DMS 273 (cell line): Measurements from ENCODE around the gene HMOX1.
A peak's percentile ranks its signal among the peaks of the same experiment; 100 is the strongest.

Experiments used
- DNase-seq: peaks from one replicate; lab custom pipeline; 2025; ENCODE audit not compliant: unreplicated experiment; lab: John Stamatoyannopoulos, UW

The HMOX1 gene

DNA sequence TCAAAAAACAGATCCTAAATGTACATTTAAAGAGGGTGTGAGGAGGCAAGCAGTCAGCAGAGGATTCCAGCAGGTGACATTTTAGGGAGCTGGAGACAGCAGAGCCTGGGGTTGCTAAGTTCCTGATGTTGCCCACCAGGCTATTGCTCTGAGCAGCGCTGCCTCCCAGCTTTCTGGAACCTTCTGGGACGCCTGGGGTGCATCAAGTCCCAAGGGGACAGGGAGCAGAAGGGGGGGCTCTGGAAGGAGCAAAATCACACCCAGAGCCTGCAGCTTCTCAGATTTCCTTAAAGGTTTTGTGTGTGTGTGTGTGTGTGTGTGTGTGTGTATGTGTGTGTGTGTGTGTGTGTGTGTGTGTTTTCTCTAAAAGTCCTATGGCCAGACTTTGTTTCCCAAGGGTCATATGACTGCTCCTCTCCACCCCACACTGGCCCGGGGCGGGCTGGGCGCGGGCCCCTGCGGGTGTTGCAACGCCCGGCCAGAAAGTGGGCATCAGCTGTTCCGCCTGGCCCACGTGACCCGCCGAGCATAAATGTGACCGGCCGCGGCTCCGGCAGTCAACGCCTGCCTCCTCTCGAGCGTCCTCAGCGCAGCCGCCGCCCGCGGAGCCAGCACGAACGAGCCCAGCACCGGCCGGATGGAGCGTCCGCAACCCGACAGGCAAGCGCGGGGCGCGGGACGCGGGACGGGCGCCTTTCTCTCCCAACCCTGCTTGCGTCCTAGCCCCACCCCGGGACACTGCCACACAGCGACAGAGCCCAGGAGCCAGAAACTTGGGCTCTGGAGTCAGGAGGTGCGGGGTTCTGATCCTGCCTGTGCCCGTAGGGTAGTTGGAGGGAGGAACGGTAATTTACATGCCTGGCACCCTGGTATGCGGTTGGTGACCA is at the start of gene HMOX1:
TSS of gene HMOX1 (plus strand) at position 560 of the 887 bp plus-strand sequence. CDS start at position 638, 78 bp downstream.
- DNase-seq, result peak; percentile 82

GRCh38 chr22:35332278-35332677 is 48.6 kb upstream of the HMOX1 start:
- no peak for DNase-seq

- no peak for DNase-seq
Measured at GRCh38 chr22:35333220-35333619, 47.7 kb upstream of the HMOX1 start.

GRCh38 chr22:35334004-35334403 is 46.9 kb upstream of the HMOX1 start:
- peak; percentile 13 for DNase-seq

GRCh38 chr22:35335468-35335867 is 45.4 kb upstream of the HMOX1 start:
- DNase-seq, result no peak

DNA sequence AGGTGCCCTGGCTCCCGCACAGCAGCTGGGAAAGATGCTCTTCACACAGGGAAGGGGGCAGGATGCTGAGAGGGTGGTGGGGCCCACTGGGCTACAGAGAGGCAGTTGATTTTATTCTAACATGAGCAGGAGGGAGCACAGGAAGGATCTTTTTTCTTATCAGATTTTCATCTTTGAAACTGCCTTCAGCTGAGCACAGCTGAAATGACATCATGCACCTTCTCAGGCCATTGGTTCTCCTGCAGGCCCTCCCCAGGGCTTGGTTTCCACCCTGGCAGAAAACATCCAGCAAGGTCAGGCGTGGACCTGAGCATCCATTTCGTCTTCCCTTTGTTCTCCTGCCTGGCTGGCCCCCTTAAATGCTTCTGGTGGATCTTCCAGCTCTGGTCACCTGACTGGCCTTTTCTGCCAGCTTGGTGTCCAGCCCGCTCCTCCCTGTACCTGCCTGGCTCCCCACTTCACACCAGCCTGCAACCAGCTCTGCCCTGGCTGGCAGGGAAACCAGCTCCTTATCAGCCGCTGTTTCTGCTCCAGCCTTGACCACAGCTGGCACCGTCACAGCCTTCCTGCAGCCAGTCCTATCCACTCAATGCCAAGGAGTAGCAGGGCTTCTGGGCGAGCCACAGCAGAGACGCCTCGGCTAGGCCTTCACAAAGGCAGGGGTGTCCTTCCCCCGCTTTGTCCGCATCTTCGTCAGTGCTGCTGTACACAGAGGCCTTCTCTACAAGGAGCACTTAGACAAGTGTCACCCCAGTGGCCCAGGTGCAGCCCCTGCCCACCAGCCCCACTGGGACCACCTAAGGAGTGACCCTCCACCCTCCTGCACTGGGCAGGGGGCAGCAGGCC is 44.7 kb upstream of the HMOX1 start:
- no peak for DNase-seq

DNA sequence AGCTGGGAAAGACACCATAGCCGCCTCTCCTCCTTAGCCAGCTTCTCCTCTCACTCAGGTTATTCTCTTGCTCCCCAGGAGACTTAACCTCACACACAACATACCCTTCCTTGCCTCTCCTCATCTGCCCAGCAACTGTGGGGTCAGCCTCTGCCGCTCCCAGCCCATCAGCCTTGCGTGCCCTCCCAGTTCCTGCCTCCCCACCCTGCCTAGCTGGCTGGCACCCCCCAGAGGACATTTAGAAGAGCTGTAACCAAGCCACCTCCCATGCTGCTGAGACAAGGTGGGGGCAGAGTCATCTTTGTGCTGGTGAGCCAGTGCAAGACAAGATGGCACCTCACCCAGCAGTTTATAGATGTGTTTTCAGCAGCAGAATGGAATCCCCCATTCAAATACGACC is 43.0 kb upstream of the HMOX1 start:
- peak; percentile 39 for DNase-seq

GRCh38 chr22:35341090-35341874 is 39.6 kb upstream of the HMOX1 start:
- DNase-seq, result no peak

DNA sequence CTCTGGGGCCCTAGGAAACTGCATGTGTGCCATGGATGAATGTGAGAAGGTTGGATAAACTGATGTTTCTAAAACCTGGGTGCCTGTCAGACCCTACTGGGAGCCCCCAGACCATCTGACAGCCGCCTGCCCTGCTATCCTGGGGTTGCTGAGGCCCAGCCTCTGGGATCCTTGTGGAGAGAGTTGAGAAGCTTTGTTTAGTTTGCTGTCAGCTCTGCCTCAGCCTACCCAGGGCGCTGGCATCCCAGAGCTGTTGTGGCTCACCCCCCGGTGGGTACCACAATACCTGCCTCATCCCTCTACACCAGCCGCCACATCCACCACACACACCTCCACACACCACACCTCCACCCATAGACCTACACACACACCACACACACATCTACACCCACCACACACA is 38.5 kb upstream of the HMOX1 start:
- DNase-seq, result no peak

DNA sequence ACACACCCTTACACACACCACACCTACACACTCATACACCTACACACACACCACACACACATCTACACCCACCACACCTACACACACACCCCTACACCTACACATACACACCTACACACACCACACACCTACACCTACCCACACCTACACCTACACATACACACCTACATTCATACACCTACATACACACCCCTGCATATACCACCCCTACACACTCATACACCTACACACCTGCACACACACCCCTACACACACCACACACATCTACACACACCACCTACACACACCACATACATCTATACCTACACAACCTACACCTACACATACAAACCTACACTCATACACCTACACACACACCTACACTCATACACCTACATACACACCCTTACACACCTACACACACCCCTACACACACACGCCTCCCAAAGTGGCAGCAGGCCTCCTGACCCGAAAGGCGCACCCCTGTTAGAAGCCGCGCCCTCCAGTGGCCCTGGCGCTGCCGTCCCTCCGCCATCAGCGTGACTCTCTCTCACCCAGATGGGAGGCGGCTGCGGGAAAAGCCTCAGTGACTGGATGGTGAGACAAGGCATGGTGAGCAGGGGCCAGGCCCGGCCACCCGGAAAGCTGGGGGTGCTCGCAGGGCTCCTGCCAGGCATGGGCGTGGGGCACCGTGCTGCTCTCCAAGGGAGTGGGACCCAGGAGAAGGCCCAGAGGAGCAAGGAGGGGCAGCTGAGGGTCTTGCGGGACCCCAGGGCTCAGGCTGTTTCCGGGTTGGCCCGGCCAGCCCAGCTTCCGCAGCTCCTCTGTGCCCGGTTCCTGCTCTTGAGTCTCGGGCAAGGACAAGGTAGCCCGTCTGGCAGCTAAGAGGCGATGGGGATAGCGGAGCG is 37.0 kb upstream of the HMOX1 start:
- DNase-seq, result no peak

- no peak for DNase-seq
Measured at GRCh38 chr22:35344956-35345690, 35.8 kb upstream of the HMOX1 start.

DNA sequence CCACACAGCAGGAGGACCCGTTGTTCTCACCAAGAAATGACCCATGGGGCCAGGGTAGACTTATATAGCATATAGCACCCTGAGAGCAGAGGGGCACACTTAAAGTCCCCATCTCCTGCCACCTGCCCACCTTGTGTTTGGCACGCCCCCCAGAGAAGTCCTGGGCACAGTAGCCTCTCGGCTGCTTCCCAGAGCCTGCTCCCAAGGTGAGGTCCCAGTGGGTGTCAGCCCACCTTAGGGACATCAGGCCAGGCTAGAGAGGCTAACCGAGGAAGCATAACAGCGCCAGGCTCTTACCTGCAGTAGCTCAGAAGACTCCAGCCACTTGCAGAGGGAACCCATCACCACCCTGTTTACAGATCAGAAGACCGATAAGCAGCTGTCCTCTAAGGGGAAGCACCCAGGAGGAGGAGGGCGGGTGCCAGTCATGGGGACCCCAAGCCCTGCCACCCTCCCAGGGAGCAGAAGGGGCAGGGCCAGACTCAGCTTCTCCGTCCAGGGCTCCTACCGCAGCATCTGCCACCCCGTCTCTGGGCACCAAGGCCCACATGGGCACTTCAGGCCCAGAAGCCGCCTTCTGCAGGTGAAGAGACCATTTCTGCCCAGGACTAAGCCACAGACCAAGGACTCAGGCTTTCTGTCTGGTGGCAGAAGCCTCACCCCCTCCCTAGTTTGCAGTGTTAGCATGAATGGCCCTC is 34.9 kb upstream of the HMOX1 start:
- peak; percentile 12 for DNase-seq

- DNase-seq, result no peak
Measured at GRCh38 chr22:35346596-35347220, 34.2 kb upstream of the HMOX1 start.

GRCh38 chr22:35347462-35347861 is 33.4 kb upstream of the HMOX1 start:
- no peak for DNase-seq

- no peak for DNase-seq
Measured at GRCh38 chr22:35348026-35348590, 32.8 kb upstream of the HMOX1 start.

DNA sequence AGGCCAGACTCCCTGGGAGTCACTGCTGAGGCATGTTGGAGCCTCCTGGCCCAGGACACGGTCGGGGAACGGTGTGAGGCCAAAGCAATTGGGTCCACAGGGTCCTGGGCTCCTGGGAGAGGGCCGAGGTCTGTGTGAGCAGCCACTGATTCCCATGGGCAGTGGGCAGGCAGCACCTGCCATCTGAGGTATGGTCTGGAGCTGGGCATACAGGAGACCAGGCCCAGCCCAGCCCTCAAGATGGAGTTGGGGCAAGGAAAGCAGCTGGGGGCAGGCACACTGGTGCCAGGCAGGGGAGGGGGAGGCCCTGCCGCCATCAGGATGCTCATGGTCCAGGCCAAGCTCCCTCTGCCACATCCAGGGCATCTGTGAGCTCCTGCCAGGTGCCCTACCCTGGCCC is 32.2 kb upstream of the HMOX1 start:
- no peak for DNase-seq

DNA sequence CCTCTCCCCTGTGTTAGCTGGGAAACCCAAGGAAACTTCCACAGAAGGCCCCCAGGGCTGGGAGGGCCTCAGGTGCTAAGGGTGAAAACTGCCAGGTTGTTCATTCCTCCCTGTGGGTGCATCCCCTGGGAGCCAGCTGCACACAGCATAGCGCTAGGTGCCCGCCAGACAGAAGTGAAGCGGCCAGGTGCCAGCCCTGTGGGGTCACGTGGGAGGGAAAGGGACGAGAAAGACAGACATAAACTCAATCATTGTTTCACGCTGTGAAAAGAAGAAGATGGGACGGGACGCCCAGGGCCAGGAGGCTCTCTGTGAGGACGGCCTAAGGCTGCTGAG is 31.6 kb upstream of the HMOX1 start:
- DNase-seq, result no peak
